Lower lobe of right lung (tissue), 2 donors: ENCODE results near the gene FMN1. TPM values are rescaled to one million over a fixed set of nuclear protein-coding genes. Genes with fewer than 3 reads are reported as not detected.
"Not testable (repeated sequence)": the region's sequence is repeated elsewhere in the genome, so short reads cannot be mapped to it uniquely, and the experiment has no call there.

Experiments
- ATAC-seq, 2 donors: fragments of 200-7000 bp; cut with Tn5 transposase; one replicate each; pipeline ENCODE4 v1.9.1; 2020 to 2022; ENCODE audit warnings: mild to moderate bottlenecking in 2 of 2, moderate library complexity in 2 of 2
- DNase-seq: peaks from one replicate; pipeline ENCODE4 v3.0.0-alpha.2; 2020
- H3K27ac ChIP-seq: fragments of 200-600 bp; one replicate; pipeline ENCODE4 v1.8.0; 2022
- H3K27me3 ChIP-seq: fragments of 200-600 bp; one replicate; pipeline ENCODE4 v1.8.0; 2022; ENCODE audit warnings: low read depth
- H3K36me3 ChIP-seq: fragments of 200-600 bp; one replicate; pipeline ENCODE4 v1.8.0; 2022; ENCODE audit warnings: mild to moderate bottlenecking
- H3K4me1 ChIP-seq: fragments of 200-600 bp; one replicate; pipeline ENCODE4 v1.8.0; 2022
- H3K4me3 ChIP-seq: fragments of 200-600 bp; one replicate; pipeline ENCODE4 v1.8.0; 2022; ENCODE audit warnings: mild to moderate bottlenecking
- H3K9me3 ChIP-seq: fragments of 200-600 bp; one replicate; pipeline ENCODE4 v1.8.0; 2022
- intact Hi-C: fragments of 100-400 bp; cut with DNase I; formaldehyde crosslinking; loops from one replicate; pipeline ENCODE4 v1.11.0; 2022
- total RNA-seq: library from RNA; stranded (reverse); fragmentation: NEBNext Ultra II Directional; extraction: Animal tissue kit (Norgen Biotek cat#: 25700); gene quantifications from one replicate; pipeline ENCODE4 v1.2.1, GENCODE V29; 2021
- TF ChIP-seq, protein P1 (sequence below): fragments of 200-600 bp; IDR thresholded peaks from one replicate; pipeline ENCODE4 v1.8.0; 2022; ENCODE audit warnings: antibody characterized with exemption, mild to moderate bottlenecking
- donor health status: DM: no; HTN: yes; CAD: no; lungs with severe emphysema.

FMN1 gene
- total RNA-seq, 1 donor from 2014 or later = 38.8 TPM

DNA sequence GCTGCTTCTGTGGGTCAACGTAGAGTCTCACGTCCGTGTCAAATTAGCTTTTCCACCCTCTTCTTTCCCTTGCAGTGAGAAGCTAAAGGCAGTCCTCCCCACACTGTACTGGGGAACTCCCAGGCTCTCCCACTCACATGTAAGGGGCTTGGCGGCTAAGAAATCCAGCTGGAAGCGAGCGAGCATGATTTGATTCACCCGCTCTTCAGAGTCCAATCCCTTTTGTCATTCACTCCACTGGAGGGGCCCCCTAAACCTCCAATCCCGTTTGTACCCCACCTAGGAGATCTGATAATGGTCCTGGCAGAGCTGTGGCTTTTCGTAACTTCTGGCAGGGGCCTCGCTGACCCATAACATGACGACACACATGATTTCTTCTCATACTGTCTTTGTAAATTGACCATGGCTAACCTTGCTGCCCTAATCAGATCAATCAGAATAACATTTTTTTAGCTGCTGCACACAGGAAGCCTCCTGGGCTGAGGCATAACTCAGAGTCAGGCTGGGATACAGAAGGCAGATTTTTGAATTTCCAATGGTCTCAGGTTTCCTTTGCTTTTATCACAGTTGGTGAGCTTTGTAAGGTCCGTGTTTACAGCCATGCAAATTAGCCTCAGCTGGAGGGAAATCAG is 241.5 kb downstream of the FMN1 start:
- H3K36me3 ChIP-seq = no peaks in the 10 kb centered on the region
- H3K27ac ChIP-seq = no peak overlapping the region
- peaks cover 11% of the 10 kb centered on the region for H3K4me1 ChIP-seq
- H3K9me3 ChIP-seq = no peaks in the 10 kb centered on the region
- no peak overlapping the region for H3K4me3 ChIP-seq
- DNase-seq (no peak), ATAC-seq (no peak)
- intact Hi-C loops = no loop called here
- H3K27me3 ChIP-seq = no peaks in the 10 kb centered on the region
- TF ChIP-seq, protein P1, sequence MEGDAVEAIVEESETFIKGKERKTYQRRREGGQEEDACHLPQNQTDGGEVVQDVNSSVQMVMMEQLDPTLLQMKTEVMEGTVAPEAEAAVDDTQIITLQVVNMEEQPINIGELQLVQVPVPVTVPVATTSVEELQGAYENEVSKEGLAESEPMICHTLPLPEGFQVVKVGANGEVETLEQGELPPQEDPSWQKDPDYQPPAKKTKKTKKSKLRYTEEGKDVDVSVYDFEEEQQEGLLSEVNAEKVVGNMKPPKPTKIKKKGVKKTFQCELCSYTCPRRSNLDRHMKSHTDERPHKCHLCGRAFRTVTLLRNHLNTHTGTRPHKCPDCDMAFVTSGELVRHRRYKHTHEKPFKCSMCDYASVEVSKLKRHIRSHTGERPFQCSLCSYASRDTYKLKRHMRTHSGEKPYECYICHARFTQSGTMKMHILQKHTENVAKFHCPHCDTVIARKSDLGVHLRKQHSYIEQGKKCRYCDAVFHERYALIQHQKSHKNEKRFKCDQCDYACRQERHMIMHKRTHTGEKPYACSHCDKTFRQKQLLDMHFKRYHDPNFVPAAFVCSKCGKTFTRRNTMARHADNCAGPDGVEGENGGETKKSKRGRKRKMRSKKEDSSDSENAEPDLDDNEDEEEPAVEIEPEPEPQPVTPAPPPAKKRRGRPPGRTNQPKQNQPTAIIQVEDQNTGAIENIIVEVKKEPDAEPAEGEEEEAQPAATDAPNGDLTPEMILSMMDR = no peak

GRCh38 chr15:32951736-32952464 is 242.6 kb downstream of the FMN1 start:
- Histone ChIP-seq H3K36me3 (no peaks in the 10 kb centered on the region), H3K27ac (no peak overlapping the region), H3K9me3 (no peaks in the 10 kb centered on the region), H3K27me3 (no peaks in the 10 kb centered on the region), H3K4me1 (peaks cover 11% of the 10 kb centered on the region), H3K4me3 (no peak overlapping the region)
- intact Hi-C loops = no loop called here
- TF ChIP-seq, protein P1 = no peak
- DNase-seq (no peak), ATAC-seq (no peak)

DNA sequence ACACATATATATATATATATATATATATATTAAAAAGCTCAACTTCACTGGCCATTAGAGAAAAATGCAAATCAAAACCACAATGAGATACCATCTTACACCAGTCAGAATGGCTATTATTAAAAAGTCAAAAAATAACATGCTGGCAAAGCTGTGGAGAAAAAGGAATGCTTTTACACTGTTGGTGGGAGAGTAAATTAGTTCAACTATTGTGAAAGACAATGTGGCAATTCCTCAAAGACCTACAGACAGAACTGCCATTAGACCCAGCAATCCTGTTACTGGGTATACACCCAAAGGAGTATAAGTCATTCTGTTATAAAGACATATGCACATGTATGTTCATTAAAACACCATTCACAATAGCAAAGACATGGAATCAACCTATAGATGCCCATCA is 244.5 kb downstream of the FMN1 start:
- H3K9me3 ChIP-seq, H3K36me3 ChIP-seq, DNase-seq, intact Hi-C loops, H3K27ac ChIP-seq, H3K4me3 ChIP-seq, ATAC-seq, H3K27me3 ChIP-seq: not testable (repeated sequence)
- peaks cover 11% of the 10 kb centered on the region for H3K4me1 ChIP-seq

- TF ChIP-seq, protein P1 = no peak
- no peak overlapping the region for H3K27ac ChIP-seq
- no peaks in the 10 kb centered on the region for H3K36me3 ChIP-seq
- DNase-seq = no peak
- no peaks in the 10 kb centered on the region for H3K9me3 ChIP-seq
- ATAC-seq = no peak
- intact Hi-C loops = no loop called here
- H3K4me3 ChIP-seq = no peak overlapping the region
- H3K4me1 ChIP-seq = no peaks in the 10 kb centered on the region
- no peaks in the 10 kb centered on the region for H3K27me3 ChIP-seq
Measured at GRCh38 chr15:32946210-32946609, 248.3 kb downstream of the FMN1 start.

DNA sequence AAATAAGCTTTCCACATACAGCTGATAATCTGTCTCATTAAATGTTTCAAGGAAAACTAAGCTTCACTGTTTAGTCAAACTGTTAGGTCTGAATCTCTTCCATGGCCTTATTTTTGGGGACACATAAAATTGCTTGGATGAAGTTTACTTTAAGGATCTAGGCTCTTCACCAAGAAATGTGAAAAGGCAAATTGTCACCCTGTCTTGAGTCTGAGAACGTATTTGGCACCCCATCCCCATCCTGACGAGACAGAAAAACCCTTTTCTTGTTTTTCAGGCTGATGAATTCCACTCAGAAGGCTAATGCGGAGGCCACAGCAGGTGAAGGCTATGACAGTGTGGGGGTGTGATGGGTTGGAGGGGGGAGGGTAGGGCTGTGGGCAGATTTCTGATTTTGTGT is 250.1 kb downstream of the FMN1 start:
- ATAC-seq (no peak), DNase-seq (no peak)
- H3K36me3 ChIP-seq = no peaks in the 10 kb centered on the region
- H3K9me3 ChIP-seq = no peaks in the 10 kb centered on the region
- no peaks in the 10 kb centered on the region for H3K4me1 ChIP-seq
- intact Hi-C loops = no loop called here
- no peak overlapping the region for H3K27ac ChIP-seq
- TF ChIP-seq, protein P1 = no peak
- no peaks in the 10 kb centered on the region for H3K27me3 ChIP-seq
- no peak overlapping the region for H3K4me3 ChIP-seq

GRCh38 chr15:32943711-32944110 is 250.8 kb downstream of the FMN1 start:
- no peaks in the 10 kb centered on the region for H3K36me3 ChIP-seq
- H3K4me1 ChIP-seq = no peaks in the 10 kb centered on the region
- intact Hi-C loops = no loop called here
- no peaks in the 10 kb centered on the region for H3K9me3 ChIP-seq
- H3K27me3 ChIP-seq = no peaks in the 10 kb centered on the region
- TF ChIP-seq, protein P1 = no peak
- DNase-seq = no peak
- ATAC-seq = no peak
- no peak overlapping the region for H3K4me3 ChIP-seq
- H3K27ac ChIP-seq = no peak overlapping the region
